Muscle layer of duodenum (tissue), 2 donors: ENCODE data around the gene ZNF692.
A peak's percentile ranks its signal among the peaks of the same experiment; 100 is the strongest.

Source experiments
- H3K27ac ChIP-seq: one replicate; pipeline ENCODE4 v1.7.0; 2013; ENCODE audit warnings: mild to moderate bottlenecking, low read length
- H3K27me3 ChIP-seq: one replicate; pipeline ENCODE4 v1.7.0; 2013; ENCODE audit warnings: low read depth, mild to moderate bottlenecking, control low read depth, low read length
- H3K36me3 ChIP-seq, 2 donors: one replicate each; pipeline ENCODE4 v1.7.0; 2013; ENCODE audit warnings: low read length in 2 of 2, control low read depth in 1 of 2, mild to moderate bottlenecking in 1 of 2; ENCODE audit not compliant: insufficient read depth in 2 of 2, control insufficient read depth in 1 of 2
- H3K4me1 ChIP-seq, 2 donors: one replicate each; pipeline ENCODE4 v1.7.0; 2013; ENCODE audit warnings: low read length in 2 of 2, mild to moderate bottlenecking in 2 of 2, control low read depth in 1 of 2, moderate library complexity in 1 of 2; ENCODE audit not compliant: insufficient read depth in 2 of 2, control insufficient read depth in 1 of 2
- H3K4me3 ChIP-seq, 2 donors: one replicate each; pipeline ENCODE4 v1.7.0; 2013; ENCODE audit warnings: low read length in 2 of 2, low read depth in 1 of 2, mild to moderate bottlenecking in 1 of 2
- H3K9me3 ChIP-seq, 2 donors: one replicate each; pipeline ENCODE4 v1.7.0; 2013; ENCODE audit warnings: low read length in 2 of 2, control low read depth in 1 of 2, mild to moderate bottlenecking in 1 of 2; ENCODE audit not compliant: control insufficient read depth in 1 of 2
- donor health status: healthy.

The ZNF692 gene

DNA sequence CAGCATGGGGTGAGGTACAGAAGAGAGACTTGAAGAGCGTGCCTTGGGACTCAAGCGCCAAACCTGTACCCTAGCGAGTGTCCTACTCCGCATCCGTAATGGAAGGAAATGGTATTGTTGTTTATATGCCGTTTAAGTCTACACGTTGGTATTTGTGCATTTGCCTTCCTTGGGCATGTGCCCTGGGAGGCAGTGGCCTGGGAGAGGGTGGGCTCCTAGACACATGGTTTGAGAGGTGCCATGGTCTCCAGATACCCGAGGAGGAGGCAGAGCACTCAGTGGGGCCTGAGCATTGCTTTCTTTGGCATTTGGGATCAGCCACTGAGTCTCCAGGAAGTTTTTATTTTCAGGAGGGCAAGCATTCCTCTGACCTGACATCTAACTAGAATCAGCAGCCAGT lies 14.4 kb downstream of the ZNF692 start:
- Histone ChIP-seq H3K36me3 (peaks cover 40 to 44% of the 10 kb centered on the region in 2 donors), H3K9me3 (no peaks in the 10 kb centered on the region), H3K27ac (no peak overlapping the region), H3K4me1 (peaks cover 8 to 21% of the 10 kb centered on the region in 2 donors), H3K27me3 (no peaks in the 10 kb centered on the region), H3K4me3 (no peak overlapping the region)

DNA sequence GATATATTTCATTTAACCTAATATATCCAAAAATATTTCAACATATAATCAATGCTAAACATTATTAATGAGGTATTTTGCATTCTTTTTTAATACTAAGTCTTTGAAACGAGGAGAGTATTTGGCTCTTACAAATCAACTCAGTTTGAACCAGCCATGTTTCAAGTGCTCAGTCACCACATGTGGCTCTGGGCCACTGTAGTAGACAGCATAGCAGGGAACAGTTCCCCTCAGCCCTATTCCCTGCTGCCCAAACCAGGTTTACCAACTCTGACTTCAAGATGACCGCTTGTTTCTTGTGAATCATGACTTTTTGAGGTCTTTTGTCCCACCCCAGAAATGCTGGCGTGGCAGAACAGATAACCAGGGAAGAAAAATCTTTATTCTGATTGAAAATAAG lies 15.2 kb downstream of the ZNF692 start:
- peaks cover 33 to 40% of the 10 kb centered on the region in 2 donors for H3K36me3 ChIP-seq

GRCh38 chr1:248842781-248843331 lies 16.0 kb downstream of the ZNF692 start:
- Histone ChIP-seq H3K27me3 (no peaks in the 10 kb centered on the region), H3K27ac (no peak overlapping the region), H3K9me3 (no peaks in the 10 kb centered on the region), H3K4me1 (peaks cover 8 to 28% of the 10 kb centered on the region in 2 donors), H3K36me3 (peaks cover 29 to 38% of the 10 kb centered on the region in 2 donors), H3K4me3 (no peak overlapping the region)

More for the DNA sequence above, 15.2 kb downstream of the ZNF692 start:
- H3K9me3 ChIP-seq: no peaks in the 10 kb centered on the region
- H3K27ac ChIP-seq: no peak overlapping the region
- peaks cover 8 to 28% of the 10 kb centered on the region in 2 donors for H3K4me1 ChIP-seq
- no peaks in the 10 kb centered on the region for H3K27me3 ChIP-seq
- no peak overlapping the region for H3K4me3 ChIP-seq

DNA sequence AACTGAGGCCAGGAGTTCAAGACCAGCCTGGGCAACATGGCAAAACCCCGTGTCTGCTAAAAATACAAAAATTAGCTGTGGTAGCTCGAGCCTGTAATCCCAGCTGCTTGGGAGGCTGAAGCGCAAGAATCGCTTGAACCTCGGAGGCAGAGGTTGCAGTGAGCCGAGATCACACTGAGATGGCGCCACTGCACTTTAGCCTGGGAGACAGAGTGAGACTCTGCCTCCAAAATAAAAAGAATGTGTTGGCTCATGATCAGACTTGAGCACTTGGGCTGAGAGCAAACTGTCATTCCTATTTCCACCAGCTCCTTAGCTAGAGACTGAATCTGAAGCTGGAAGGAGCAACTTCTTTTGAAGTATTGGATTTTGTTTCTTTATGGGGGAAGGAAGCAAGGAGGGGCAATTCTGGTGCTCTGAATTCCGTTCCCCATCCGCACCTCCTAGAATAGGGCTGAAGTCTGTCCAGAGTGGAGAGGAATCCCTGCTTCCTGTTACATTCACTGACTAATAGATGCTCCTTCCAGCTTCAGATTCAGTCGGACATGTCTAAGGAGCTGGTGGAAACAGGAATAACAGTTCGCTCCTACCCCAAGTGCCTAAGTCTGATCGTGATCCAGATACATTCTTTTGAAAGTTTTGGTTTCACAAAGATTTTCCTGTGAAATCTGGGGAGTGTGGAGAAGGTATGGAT lies 17.0 kb downstream of the ZNF692 start:
- Histone ChIP-seq H3K9me3 (no peaks in the 10 kb centered on the region), H3K4me3 (peak overlapping the region in 1 of 2 donors; percentile 2), H3K4me1 (peaks cover 13 to 28% of the 10 kb centered on the region in 2 donors), H3K36me3 (peaks cover 26 to 28% of the 10 kb centered on the region in 2 donors), H3K27ac (peak overlapping the region; percentile 58), H3K27me3 (no peaks in the 10 kb centered on the region)

DNA sequence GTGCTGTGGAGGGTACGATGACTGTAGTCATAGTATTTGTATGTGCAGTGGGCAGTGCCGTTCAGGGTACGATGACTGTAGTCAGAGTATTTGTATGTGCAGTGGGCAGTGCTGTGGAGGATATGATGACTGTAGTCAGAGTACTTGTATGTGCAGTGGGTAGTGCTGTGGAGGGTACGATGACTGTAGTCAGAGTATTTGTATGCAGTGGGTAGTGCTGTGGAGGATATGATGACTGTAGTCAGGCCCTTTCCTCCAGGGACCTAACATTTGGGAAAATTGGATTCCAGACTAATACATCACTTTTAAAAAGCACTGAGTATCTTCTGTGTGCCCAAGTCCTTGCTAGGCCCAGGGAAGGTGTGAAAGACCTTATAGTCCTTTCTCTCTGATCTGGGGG lies 17.9 kb downstream of the ZNF692 start:
- Histone ChIP-seq H3K27ac (no peak overlapping the region), H3K36me3 (peaks cover 17 to 19% of the 10 kb centered on the region in 2 donors), H3K27me3 (no peaks in the 10 kb centered on the region), H3K9me3 (no peaks in the 10 kb centered on the region), H3K4me3 (no peak overlapping the region), H3K4me1 (peaks cover 13 to 28% of the 10 kb centered on the region in 2 donors)

DNA sequence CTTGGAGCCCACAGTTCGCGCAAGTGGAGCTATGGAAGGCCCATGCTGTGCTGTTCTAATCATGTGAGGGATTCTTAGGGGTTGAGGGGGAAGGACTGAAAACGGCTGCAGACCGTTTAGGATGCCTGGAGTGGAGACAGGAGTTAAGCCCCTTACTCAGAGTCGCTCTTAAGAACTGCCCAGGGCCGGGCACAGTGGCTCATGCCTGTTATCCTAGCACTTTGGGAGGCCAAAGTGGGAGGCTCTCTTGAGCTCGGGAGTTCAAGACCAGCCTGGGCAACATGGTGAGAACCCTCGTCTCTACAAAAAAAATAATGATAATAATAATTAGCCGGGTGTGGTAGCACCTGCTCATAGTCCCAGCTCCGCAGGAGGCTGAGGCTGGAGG lies 19.7 kb downstream of the ZNF692 start:
- Histone ChIP-seq H3K27ac (peak overlapping the region; percentile 99), H3K36me3 (peaks cover 0 to 10% of the 10 kb centered on the region in 2 donors), H3K27me3 (no peaks in the 10 kb centered on the region), H3K9me3 (no peaks in the 10 kb centered on the region), H3K4me3 (peak overlapping the region; percentile 74 to 77), H3K4me1 (peaks cover 13 to 28% of the 10 kb centered on the region in 2 donors)

DNA sequence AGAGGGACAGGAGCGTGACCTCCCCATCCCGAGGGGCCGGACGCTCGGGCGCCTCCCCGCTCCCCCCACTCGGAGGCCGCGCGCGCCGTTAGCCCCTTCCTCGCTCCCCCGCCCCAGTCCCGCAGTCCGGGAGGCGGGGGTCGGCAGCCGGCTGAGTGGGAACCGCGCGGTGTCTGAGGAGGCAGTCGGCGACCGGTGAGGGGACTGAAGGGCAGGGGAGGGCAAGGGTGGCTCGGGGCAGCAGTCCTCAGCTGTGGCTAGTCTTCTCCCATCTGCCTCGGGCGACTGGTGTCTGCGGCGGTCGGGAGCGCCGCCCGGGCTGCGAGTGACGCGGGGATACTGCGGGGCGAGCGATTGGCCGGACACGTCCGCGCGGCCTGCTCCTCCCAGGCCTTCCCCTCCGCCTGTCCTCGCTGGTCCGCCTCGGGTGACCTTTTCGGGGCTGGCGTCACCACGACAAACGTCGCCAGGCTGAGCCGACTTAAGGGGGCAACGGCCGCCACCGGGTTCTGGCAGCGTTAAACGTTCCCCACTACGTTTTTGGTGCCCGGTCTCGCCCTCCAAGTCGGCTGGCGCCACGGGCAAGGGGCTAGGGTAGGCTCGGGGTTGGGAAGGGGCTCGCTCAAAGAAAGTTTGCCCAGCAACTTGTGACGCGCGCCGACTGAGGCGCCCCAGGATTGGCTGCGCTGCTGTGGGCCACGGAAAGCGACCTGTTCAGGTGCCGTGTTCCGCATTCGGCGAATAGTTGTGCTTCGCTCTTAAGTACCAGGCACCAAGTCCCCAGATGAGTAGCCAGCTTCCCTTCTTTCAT lies 20.3 kb downstream of the ZNF692 start:
- Histone ChIP-seq H3K4me3 (peak overlapping the region; percentile 74 to 77), H3K4me1 (peaks cover 13 to 28% of the 10 kb centered on the region in 2 donors), H3K9me3 (no peaks in the 10 kb centered on the region), H3K27ac (peak overlapping the region; percentile 99), H3K27me3 (no peaks in the 10 kb centered on the region), H3K36me3 (peaks cover 0 to 10% of the 10 kb centered on the region in 2 donors)

GRCh38 chr1:248837781-248838356 lies 21.0 kb downstream of the ZNF692 start, which contains the start of gene ZNF672:
TSS of gene ZNF672 (plus strand) at chr1:248838224. CDS start at chr1:248847275, 9,051 bp downstream.
- no peaks in the 10 kb centered on the region for H3K27me3 ChIP-seq
- H3K4me1 ChIP-seq: peaks cover 13 to 27% of the 10 kb centered on the region in 2 donors
- peak within 1 kb of the TSS; percentile 99 for H3K27ac ChIP-seq
- peak within 1 kb of the TSS; percentile 74 to 77 for H3K4me3 ChIP-seq
- H3K36me3 ChIP-seq: peaks cover 0 to 10% of the 10 kb centered on the region in 2 donors
- no peaks in the 10 kb centered on the region for H3K9me3 ChIP-seq

GRCh38 chr1:248837045-248837780 lies 21.7 kb downstream of the ZNF692 start:
- Histone ChIP-seq H3K27me3 (no peaks in the 10 kb centered on the region), H3K27ac (peak overlapping the region; percentile 91), H3K36me3 (peaks cover 0 to 10% of the 10 kb centered on the region in 2 donors), H3K9me3 (no peaks in the 10 kb centered on the region), H3K4me3 (peak overlapping the region; percentile 74 to 75), H3K4me1 (peaks cover 7 to 20% of the 10 kb centered on the region in 2 donors)

DNA sequence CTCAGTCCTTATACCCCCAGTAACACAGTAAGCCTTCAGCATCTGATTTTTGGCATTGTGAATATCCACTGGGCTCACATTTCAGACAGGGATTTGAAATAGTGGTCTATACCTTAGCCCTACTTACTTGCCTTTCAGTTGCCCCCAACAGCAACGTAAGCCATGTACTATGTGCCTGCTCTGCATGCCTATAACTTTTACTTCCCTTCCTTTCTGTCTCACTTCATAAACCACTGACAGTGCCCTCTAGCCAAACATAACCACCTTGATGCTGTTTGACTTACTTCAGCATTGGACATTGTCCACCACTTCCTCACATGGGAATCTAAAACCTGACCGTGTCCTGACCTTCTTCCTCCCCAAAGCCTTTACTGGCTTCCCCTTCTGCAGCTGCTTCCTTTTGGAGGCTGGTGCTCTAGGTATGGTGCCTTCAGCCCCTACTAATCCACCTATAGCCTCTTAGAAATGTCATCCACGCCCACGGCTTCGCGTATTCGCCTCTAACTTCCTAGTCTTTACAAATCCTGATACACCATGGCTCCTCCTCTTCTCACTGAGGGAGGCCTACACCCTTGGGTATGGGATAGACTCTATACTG lies 24.4 kb downstream of the ZNF692 start:
- no peaks in the 10 kb centered on the region for H3K27me3 ChIP-seq
- no peak overlapping the region for H3K27ac ChIP-seq
- H3K4me3 ChIP-seq: no peak overlapping the region
- H3K9me3 ChIP-seq: no peaks in the 10 kb centered on the region
- H3K4me1 ChIP-seq: peaks cover 4 to 5% of the 10 kb centered on the region in 2 donors
- peaks cover 0 to 10% of the 10 kb centered on the region in 2 donors for H3K36me3 ChIP-seq
